Bone marrow (tissue), 2 donors: Measurements from ENCODE around the gene ESRRG.
"Not testable (repeated sequence)": the region's sequence is repeated elsewhere in the genome, so short reads cannot be mapped to it uniquely, and the experiment has no call there.

Experiments used
- DNase-seq, 2 donors: peaks; one replicate each; lab custom pipeline; 2025; lab: John Stamatoyannopoulos, UW

ESRRG gene

DNA sequence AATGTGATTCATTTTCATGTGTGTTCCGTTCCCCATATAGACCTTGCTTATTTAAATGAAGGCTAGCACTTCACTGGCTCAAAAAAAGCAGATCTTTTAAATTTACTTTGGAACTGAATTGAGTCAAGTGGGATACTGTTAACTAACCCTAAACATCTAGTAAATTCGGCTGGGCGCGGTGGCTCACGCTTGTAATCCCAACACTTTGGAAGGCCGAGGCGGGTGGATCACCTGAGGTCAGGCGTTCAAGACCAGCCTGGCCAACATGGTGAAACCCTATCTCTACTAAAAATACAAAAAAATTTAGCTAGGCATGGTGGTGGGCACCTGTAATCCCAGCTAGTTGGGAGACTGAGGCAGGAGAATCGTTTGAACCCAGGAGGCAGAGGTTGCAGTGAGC, 19.2 kb downstream of the ESRRG start:
- DNase-seq, result not testable (repeated sequence)

GRCh38 chr1:216702170-216702569, 21.1 kb downstream of the ESRRG start:
- DNase-seq, result no peak

- DNase-seq, result no peak
Observed at GRCh38 chr1:216700779-216701178, 22.4 kb downstream of the ESRRG start.

DNA sequence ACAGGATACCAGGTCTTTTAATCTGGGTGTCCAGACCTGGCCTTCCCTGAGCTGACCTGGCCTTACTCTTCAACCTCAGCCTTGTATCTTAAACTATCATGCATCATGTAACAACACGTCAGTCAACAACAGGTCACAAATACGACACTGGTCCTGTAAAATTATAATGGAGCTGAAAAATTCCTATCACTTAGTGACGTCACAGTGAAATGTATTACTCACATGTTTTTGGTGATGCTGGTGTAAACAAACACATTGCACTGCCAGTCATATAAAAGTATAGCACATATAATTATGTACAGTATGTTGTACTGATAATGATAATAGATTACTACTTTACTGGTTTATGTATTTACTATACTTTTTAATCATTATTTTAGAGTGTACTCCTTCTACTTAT, 31.5 kb downstream of the ESRRG start:
- DNase-seq, result no peak

DNA sequence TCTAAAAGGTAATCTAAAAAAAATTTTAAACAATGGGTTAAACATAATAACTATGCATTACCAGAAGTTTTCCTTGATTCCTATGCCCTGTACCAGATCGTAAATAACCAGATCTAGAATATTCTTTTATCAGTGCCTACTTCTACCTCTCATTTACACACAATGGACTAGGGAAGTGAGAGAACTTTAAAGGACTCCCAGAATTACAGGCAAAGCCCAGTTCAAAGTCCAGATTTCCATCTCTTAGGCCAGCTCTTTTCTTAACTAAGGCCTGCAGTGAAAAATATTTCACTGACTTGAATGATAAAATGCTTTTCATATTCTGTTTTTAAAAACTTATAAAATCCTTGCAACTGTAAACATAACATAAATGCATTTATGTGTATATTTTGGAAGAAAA, 32.6 kb downstream of the ESRRG start:
- DNase-seq, result no peak

DNA sequence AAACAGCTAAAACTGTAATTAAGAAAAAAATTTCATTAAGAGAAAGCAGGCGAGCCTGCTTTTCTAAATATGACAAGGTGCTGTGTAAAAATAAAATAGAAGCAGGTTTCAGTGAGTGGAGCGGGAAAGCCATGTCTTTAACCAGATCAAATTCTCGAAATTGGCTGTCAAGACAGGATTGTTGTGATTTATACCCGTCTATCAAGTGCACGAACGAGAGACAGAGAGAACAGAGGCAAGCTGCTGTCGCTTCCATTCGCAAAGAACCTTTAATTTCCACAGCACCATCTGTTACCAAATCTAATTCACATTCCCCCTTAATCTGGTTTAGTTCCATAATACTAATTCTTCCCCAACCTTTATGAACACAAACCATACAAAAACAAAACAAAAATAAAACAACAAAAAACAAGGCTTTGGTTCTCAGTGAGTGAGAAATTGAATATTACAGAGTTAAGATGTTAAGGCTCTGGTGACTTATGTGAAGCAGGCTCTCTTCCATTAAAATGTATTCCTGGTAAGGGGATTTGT, 35.0 kb downstream of the ESRRG start:
- DNase-seq, result no peak

GRCh38 chr1:216686860-216687766, 36.1 kb downstream of the ESRRG start:
- no peak for DNase-seq

DNA sequence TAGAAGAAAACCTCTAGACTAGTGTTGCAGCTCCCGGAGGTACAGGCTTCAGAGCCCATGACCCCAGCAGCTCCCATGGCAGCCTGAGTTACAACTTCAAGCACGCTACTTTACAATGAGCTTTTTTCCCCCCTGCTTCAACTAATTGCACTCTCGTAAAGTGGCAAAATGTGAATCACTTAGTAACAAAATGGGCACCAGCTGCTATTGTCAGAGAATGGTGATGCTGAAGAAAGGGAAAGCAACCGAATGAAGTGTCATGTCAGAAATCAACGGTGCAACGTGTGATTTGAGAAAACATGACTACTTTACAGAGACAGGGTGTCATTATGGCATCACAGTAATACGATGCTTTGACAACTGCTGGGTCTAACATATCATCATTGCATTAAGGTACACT, 40.5 kb downstream of the ESRRG start:
- no peak for DNase-seq

GRCh38 chr1:216679108-216679507, 44.1 kb downstream of the ESRRG start:
- no peak for DNase-seq

GRCh38 chr1:216670118-216670883, 52.9 kb downstream of the ESRRG start:
- no peak for DNase-seq

DNA sequence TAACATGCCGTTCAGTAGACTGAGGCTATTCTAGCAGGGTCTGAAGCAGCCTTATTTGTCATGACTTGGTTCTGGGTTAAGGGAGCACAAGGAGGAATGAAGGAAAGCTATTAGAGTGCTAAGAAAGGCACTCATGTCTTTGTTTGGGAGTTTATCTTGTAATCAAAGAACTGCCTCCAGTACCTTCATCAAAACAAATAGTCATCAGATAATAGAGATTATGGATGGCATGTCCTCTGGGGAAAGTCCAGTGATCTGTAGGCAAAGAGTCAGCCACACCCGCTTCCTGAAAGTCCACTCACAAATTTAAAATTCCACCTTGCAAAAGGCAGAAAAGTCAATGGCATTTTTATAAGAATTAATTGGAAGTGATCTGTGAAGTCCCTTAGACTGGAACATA, 56.8 kb downstream of the ESRRG start:
- DNase-seq, result no peak

DNA sequence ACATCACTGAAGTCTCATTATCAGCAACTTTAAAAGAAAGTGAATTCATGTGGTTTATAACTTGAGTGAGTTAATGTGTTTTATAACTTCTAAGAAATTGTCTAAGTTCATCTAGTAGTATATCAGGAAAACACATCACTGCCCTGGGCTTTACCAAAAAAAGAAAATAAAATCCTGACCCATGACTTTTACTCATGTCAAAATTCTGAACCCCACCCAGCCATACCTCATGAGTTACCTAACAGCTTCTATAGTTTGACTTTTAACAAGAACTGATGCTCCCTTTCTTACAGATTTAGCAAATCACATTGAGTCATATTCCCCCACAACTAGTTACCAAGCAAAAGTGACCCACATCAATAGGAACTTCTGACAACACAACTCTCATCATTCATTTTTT, 57.4 kb downstream of the ESRRG start:
- DNase-seq, result no peak

DNA sequence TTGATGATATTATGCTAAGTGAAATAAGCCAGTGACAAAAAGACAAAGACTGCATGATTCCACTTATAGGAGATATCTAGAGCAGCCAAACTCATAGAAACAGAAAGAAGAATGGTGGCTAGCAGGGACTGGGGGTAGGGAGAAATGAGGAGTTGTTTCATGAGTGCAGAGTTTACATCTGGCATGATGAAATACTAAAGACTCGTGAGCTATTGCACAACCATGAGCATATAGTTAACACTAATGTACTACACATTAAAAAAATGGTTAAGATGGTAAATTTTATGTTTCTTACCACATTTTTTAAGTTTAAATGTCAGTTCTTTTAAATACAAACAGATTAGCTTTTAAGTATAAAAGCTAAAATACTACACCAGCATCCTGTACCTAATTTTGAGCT, 57.8 kb downstream of the ESRRG start:
- DNase-seq, result no peak

DNA sequence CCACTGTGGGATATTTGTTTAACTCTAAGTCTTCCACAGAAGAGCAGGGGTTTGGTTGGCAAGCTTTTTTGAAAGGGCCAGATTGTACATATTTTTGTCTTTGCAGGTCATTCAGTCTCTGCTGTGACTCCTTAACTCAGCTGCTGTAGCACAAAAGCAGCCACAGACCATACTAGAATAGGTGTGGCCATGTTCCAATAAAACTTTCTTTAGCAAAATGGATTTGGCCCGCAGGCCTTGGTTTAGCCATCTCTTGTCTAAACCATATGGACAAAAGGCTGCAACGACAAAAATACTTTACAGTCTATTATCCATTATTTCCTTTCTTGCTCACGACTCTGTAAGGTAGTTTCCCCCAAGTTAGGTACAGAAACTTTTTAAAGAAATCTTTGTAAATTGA, 60.5 kb downstream of the ESRRG start:
- DNase-seq, result no peak

DNA sequence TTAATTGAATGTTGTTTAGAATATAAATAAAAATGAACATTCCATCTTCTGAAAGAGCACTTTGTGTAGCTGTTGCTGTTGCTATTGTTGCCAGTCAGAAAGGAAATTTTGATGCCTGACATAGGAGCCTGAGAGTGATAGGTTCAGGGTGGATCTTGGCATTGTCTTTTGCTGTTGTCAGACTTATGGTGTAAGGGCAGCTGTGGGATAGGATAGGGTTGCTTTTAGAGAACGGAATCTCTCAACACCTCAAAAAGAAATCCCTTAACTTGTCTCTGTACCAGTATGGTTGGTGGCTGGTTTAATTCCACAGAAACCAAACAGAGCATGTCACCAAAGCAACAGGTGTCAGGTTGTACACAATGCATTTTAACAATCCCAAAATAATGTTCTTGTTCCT, 62.7 kb downstream of the ESRRG start:
- no peak for DNase-seq

- DNase-seq, result no peak
Observed at GRCh38 chr1:216653001-216653400, 70.2 kb downstream of the ESRRG start.

DNA sequence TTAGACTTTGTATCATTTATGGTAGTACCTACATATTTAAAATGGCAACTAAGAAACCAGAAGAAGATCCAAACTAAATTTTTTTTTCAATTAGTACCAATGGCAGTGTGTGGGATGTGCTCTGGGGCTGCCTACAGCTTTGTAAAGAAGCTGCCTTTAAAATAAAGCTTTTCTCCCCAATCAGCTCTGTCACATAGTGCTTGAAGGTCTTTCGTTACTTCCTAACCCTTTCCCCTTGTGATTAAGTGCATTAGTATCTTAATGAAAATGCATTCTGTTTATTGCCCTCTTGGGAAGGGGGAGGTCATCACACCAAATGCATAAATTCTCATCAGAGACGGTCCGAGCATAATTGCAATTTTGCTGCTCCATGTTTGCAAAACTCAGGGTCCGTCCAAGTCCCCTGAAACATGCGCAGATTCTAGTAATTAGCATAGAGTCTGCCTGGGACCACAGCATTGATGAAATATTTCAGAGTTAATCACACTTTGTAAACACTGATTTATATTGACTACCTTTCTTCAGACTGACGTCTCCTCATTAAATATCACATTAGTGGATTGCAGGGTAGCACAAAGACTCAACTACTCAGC, 71.3 kb downstream of the ESRRG start:
- DNase-seq, result no peak

- no peak for DNase-seq
Observed at GRCh38 chr1:216643176-216643575, 80.1 kb downstream of the ESRRG start.

DNA sequence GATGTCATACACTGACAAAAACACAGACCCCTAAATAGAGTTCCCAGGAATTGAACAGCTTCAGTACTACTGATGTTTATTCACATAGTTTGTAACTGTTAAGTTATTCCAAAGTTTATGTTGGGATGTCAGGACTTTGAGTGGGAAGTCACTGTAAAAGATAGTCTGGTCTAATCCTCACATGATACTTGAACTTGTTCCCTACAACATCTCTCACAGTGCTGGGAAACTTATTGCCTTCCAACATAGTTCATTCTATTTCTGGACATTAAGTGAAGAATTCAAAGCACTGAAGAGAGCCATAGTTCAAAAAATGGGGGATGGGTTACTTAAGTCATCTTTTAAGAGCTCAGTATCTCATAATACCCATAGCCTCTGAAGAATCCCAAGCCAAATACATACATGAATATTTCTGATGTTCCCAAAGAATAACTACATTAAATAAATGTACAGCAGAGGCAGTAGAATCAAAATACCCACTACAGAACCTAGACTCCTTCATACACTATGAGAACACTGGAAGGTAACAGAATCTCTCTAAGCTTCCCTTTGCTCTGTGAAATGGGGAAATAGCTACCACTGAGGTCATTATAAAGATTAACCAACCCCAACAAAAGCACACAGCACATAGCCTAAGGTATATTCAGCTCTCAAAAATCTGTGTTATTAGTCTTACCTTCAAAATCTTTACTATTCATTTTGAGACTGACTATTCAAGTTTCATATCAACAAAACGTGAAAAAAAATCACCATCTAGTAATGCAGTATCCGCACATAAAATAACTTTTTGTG, 81.4 kb downstream of the ESRRG start:
- DNase-seq, result no peak

DNA sequence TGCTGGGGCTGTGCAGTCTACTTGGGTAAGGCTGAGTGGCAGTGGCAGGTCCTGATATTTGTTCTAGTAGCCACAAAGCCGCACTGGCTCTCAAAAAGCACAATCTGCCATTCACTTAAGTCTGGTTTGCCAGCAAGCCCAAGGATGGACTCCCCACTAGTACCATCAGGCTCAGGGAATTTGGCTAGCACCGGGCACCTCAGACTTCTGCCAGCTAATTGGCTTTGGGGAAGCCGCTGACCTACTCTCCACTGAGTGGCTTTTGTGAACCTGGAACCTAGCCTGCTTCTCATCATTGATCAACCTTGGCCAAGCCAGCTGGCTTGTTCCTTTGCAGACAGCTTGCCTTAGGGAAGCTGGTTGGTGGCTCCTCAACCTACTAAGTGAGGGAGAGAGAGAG, 83.1 kb downstream of the ESRRG start:
- no peak for DNase-seq

GRCh38 chr1:216632980-216633379, 90.2 kb downstream of the ESRRG start:
- no peak for DNase-seq

DNA sequence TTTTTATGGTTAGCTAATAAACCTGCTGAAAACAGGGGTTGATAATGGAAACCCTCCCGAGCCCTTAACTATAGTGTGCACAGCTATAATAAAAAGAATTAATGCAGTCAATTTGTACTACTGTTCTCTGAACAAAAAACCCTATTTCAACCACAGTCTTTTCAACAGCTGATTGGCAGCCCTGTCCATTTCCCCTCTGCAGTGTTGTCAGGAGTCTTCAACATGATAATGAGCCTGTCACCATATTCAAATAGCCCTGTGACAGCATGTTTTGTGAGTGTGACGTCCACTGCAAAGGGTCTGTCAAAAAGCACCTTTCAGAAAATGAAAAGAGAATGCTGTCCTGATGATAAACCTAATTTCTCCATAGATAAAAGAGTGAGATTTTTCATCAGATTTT, 92.7 kb downstream of the ESRRG start:
- no peak for DNase-seq
